HG03135 (cell line): ENCODE results near the gene GCN1.

ENCODE experiments used
- ATAC-seq: cut with Tn5 transposase; IDR thresholded peaks from one replicate; pipeline ENCODE4 v1.9.1; 2021; ENCODE audit warnings: mild to moderate bottlenecking, moderate library complexity; ENCODE audit not compliant: unreplicated experiment

The GCN1 gene

DNA sequence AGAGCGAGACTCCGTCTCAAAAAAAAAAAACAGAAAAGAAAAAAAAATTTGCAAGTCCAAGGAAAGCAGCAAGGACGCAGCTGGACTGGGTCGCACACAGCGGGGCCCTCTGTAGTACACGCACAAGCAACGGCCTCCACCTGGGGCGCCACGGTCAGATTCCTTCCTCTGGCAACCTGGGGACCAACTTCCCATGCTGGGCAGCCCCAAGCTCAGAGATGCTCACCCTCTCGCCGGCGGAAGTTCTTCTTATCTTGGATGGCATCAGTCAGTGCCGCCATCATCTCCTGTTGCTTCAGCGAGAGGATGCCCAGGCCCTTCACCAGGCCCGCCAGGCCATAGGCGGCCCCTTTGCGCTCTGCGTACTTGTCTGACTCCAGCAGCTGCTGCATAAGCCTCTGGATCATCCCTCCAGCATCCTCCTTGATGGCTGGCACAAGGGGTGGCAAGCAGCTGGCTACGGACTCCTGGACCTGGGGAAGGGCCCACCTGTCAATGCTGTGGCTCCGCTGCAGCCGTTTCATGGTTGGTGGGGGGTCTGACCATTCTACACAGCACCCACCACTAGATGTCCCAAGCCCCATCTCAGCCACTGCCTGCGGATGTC lies 43.5 kb downstream of the GCN1 start:
- no peak for ATAC-seq

DNA sequence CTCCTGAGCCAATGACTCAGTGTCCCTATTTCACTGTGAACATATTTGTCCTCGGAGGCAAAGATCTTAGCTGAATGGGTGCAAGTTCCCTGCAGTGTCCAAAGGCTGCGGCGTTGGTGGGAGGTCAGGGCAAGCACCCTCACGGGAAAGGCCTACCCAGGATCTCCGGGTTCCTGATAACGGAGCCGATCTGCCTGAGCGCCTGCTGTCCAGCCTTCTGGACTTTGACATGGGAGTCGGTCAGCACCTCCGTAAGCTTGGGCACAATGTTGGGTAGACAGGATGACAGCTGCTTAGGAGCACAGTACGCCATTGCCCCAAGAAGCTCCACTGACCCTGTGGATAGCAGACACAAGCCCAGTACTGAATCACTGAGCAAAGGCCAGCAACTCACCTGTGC lies 46.5 kb downstream of the GCN1 start:
- ATAC-seq, result no peak

DNA sequence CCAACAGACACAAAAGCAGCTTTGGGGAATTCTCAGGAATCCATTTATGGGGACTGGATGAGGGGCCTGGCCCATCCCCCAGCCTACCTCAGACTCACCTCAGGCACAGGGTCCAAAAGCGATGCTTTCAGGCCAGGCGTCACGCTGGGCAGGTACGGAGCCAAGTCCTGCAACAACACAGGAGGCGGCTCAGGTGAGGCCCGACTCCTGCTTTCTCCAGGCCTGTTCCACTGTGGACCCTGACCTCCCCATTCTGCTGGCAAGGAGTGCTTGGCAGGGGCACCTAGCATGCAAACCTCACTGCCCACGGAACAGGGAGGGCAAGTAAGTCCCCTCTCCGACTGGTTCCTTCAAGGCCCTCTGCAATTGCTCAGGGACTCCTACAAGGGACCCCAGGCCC lies 49.4 kb downstream of the GCN1 start:
- ATAC-seq, result no peak

DNA sequence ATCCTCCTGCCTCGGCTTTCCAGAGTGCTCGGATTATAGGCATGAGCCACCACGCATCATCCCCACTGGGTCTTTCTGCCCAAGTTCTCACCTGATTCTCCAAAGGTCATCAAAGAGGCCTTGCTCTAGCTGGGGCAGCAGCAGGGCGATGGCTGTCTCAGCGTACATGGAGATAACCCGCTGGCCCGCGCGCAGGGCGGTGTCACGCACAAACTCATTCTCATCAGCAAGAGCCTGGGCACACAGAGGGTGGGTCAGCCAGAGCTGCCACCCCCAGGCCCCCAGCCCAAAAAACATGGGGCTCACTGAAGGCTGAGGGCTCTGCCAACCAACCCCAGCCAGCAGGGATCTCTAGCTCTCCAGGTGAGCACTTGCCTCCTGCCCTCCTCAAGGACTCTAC lies 50.3 kb downstream of the GCN1 start:
- no peak for ATAC-seq

DNA sequence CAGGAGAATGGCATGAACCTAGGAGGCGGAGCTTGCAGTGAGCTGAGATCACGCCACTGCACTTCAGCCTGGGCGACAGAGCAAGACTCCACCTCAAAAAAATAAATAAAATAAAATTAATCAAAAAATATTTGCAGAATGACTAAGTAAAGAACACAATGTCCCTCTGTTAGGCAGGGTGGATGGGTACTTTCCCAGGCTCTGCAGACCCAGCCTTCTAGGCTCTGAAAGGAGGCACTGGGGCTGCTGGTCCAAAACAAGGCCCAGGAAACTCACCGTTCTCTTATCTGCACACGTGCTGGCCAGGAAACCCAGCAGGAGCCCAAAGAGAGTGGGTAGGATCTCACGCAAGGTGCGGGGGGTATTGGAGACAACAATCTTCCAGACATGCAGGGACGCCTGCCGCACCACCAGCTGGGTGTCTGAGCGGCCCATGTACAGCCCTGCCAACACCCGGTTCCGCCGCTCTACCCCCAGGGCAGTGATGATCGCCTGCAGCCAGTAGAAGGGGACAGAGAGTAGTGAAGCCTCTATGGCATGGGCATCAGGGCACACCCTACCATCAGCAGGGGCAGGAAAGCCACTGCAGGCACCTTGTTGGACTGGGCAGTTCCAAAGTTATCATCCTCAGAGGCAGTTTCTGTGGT lies 52.2 kb downstream of the GCN1 start:
- ATAC-seq, result no peak

DNA sequence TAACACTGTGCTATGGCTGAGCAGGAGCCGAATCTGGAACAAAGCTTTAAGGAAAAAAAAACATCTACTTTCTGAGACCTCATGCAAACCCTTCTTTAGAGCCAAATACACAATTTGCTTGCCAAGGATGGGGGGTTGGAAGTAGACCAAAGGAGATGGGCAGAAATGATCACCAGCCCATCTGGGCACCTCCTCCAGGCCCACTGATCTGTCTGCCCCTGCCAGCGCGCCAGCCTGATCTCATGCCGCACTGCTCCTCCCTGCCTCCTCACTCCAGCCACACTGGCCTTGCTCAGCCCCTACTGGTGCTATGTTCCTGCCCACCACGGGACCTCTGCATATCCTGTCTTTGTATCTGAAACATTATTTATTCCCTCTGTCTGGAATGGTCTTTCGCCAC lies 53.2 kb downstream of the GCN1 start:
- ATAC-seq, result no peak

DNA sequence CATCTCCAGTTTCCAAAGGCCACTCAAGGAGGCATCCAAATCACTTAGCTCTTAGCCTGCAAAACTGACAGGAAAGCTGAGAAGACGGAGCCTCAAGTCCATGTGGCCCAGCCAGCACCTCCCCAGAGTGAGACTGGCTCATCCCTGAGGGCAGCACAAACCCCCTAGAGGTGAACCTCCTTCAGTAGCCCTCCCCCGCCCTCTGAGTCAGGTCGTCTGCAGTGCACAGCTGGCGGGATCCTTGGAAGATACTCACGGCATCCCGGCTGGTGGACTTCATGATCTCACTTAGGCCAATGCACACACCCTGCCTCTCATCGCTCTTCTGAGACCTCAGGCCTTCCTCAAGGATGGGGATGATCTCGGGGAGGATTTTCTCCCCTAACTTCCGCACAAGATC lies 53.9 kb downstream of the GCN1 start:
- ATAC-seq, result no peak

DNA sequence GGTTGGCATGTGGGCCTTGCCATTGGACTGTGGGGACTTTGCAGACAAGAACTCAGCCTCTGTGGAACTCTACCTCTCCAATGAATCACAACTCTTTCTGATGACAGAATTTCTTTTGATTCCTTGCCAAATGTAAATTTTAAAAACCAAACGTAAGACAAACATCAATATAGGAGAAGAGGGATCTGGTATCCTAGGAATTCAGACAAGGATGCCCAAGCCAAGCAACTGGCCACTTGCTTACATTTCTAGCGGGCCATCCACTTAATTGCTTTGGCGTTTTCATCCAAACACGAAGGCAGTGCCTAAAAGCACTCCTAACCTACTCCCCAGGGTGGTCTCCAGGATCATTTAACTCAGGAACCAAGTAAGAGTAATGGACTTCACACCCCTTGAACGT lies 54.6 kb downstream of the GCN1 start:
- no peak for ATAC-seq

DNA sequence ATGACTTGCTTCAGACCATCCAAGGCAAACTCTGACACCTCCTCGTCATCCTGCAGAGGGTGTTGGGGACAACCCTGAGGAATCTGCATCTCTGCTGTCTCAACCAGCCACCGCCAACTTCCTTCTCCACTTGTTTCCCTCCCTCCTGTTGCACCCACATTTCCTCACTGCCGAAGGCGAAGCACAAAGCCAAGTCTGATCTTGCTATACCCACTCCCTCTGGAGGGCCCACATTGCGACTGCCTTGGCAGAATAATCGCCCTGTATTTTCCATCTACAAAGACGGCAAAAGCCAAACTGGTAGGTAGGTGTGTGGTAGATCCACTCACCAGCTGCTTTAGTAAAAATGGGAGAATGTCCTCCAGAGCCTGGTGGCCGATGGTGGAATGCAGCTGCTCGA lies 56.1 kb downstream of the GCN1 start:
- no peak for ATAC-seq

DNA sequence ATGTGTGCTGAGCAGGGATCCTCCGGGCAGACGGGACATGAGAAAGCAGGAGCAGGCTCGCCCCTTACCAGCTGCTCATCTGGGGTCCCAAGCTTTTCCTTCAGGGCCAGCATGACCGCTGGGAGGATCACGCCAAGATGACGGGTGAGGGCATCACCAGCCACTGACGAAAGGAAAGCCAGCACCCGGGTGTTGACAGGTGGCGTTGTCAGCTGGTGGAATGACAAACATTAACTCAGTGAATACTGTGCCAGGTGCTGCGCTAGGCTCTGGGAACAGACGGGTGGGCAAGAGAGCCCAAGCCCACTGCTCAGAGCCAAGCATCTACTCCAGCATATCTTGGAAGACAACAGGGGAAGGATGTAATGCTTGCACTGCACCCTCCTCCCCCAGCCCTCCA lies 56.7 kb downstream of the GCN1 start:
- ATAC-seq, result no peak

DNA sequence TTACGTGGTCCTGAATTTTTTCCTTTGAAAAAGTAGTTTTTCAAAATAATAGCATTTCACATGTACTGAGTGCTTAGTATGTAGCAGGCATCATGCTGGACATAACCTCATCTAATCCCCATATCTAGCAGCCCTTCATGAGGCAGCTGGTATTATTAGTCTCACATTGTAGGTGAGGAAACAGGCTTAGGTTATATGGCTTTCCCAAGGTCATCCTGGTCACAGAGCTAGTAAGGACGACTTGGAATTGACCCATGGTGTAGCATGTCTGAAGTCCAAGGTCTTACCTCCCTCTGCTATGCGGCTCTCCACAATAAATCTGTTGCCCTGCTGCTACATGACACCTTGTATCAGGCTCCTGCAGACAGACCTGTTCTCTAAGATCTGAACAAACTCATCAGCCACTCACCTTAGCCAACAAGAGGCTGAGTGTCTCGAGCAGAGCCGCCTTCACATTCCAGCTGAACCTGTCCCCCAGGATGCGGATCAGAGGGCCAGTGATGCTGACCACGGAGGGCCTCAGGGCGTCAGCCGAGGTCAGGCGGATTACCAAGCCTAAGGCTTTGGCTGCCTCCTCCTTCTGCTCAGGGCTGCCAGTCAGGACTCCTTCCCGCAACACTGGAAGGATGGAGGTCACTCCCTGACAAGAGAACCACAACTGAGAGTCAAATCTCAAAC lies 58.3 kb downstream of the GCN1 start:
- no peak for ATAC-seq

DNA sequence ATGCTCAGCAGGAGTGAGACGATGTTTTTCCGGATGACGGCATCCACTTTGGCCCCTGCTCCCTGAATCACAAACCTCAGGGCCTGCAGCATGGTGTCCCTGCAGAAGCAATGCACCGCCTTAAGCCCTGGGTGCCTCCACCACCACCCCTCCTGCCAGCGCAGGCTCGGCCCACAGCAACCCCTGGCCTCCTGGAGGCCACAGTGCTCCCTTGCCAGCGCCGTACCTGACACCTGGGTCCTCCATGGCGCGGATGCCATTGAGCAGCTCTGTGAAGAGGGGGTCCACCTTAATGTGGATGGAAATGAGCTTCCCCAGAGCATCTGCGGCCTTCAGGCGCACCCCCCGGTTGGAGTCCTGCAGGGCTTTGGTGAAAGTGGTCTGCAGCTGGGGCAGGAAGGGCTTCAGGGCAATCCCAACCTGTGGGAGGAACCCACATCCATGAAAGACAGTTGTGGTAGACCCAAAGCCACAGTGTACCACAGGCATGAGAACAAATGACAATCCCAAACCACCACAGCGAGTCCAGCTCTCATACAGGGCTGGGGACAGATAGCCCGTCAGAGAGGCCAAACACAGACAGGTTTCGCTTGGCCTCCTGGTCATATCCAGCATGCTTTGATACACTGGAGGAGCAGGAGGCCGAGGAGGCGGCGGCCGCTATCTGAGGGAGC lies 60.1 kb downstream of the GCN1 start:
- ATAC-seq, result no peak

DNA sequence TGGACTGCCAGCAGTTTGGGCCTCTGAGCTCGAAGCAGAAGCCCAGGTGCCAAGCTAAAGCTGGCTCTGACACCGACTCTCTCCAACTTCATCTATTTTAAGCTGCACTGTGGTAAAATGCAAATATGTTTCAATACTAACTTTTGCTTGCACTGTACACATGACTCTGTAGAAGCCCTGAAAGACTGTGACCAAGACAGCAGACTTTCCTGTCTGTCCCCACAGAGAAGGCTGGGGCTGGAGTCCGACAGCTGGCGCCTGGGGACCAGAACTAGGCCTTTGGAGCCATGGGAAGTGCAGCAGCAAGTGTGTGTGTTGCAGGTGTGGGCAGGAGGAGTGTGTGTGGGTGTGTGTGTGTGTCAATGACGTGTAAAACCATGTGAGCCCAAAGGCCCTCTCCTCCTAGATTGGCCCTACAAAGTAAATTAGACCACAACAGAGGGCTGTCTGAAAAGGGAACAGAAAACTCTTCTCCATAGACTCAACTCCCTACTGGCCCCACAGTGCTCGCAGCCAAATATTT lies 61.6 kb downstream of the GCN1 start:
- peak; percentile 85 for ATAC-seq

DNA sequence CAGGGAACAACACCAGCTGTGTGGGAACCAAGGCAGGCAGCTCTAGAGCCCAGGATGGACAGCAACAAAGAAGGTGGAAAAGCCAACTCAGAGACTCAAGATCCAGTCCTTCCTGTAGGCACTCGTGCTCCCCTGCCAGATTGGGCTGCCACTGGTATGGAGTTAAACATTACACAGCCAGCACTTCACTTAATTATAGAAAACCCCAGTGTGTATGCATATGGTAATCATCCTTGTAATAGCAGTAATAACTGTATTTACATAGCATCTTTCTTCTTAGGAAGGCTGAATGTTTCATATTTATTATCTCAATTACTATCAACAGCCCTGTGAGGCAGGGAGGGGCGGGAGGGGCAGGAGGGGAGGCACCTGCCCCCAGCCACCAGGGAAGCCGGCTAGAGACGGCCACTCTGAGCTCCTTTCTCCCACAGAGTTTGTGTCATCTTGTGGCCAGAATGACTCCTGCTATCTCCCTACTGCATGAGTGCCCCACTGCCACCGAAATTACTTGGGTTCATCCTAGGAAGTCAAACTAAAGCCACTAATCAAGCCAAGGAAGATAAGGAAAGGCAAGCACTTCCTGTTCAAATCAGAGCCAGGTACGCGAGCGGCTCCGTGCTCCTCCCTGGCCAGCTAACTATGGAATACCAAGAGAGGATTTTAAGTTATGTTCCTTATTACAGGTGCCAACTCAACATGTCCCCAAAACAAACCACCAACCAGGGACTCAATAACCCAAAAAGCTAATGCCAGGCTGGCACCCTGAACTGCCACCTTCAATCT lies 62.3 kb downstream of the GCN1 start:
- ATAC-seq, result no peak

DNA sequence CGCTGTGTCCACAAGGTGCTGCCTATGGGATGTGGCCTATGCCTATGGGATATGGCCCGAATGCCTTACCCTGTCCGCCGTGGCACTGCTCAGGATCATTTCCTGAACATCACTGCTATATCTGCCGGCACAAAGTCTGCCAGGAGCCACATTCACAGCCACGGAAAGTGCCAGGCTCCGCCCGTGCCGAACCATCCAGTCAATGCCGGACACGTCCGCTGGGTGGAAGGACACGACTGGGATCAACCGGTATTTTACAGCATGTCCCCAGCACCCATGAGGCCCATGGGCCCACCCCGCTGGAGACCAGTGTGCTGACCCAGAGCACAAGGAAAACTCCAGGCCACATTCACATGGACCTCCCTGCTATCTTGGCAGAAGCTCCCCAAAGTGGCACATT lies 63.4 kb downstream of the GCN1 start:
- no peak for ATAC-seq

DNA sequence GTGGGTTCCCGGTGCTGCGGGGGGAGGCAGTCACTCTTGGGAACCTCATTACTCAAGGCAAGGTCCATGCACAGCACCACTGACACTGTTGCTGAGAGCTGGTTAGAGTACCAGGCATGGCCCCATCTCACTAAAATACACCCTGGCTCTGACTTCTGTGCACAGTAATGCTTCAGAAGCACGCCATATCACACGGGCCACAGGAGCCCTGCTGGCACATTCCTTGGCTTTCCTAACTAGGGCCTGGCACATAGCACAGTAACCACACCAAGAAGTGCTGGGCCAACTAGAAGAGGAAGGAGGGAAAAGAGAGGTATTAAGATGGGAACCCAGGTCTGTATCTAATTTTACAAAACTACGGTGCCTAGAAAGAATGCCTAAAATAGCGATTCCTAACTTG lies 64.5 kb downstream of the GCN1 start:
- no peak for ATAC-seq

DNA sequence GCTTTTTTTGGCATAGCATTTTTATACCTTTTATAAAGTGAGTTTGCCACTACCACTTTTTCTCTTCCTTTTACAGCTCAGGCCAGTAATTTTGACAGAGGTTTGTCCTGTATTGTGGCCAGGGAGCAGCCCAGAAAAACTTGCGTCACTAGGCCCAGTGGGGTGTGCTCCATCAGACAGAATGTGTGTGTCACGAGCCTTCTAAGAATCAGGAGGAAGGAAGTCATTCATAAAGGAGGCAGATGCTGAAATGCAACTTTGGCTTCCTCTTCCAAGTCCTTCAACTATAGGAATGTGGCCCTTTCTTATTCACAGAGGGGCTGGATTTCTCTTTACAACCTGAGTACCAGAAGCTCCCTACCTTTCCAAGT lies 67.9 kb downstream of the GCN1 start:
- ATAC-seq, result no peak

DNA sequence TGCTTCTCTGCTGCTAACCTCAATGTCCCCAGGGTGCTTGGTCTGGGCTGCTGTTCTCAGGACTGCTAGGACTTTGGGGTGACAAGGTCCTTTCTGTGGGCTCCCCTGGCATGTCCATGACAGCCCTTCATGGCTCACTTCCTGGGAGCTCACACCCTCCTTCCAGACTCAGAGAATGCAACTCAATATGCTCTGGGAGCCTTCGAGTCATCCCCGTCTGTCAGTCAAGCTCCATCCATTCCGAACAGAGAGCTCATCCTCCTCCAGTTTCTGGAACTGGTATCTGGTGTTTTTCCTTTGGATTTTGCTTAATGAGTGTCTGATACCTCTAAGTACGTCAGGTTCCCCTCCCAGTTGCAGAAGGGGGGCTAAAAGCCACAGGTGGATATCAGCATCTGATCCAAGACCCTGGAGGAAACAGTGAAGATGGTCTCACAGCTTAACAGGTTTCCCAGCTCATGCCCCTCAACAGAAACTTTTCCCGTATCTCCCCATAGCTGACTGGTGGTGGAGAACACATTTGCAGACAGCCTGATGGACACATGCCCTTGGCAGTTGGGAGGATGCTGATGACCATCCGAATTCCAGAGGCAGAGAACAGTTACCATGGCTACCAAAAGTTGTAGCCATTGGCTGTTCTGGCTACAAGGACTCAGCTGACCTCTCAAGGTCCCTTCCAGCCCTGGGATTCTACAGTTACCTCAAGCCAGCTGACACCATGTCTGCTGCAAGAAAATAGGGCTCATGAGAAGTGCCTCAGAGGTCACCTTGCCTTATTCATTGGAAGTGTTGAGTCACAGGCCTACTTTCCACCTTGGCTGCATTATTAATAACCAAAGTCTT lies 68.5 kb downstream of the GCN1 start:
- ATAC-seq, result no peak

DNA sequence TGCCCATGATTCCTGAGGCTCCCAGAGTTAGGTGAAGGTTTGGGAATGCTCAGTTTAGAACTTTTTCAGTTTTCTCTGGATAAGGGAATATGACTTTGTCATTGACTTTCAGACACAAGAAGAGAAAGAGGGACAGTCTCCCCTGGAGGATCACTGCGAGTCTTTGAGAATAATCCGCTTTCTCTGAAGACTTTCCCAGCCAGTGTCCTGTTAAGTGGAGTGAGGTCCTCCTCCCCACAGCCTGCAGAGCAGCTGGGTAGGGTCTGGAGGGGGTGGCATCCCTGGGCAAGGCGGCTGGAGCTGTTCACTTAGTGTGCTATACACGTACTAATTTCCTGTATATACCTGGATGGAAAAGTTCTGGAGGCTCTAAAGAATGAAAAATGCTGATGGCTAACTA lies 69.5 kb downstream of the GCN1 start:
- no peak for ATAC-seq

DNA sequence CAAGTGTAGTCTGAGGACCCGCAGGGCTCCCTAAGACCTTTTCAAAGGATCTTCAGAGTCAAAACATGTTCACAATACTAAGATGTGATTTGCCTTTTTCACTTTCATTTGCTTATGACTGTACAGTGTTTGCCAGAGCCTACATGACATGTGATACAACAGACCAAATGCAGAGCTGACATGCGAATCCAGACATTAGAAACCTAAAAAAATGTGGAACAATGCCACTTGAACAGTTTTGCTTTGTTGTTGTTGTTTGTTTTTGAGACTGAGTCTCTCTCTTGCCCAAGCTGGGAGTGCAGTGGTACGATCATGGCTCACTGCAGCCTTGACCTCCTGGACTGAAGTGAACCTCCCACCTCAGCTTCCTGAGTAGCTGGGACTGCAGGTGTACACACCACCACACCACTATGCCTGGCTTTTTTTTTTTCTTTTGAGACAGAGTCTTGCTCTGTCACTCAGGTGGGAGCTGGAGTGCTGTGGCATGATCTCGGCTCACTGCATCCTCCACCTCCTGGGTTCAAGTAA lies 72.7 kb downstream of the GCN1 start:
- ATAC-seq, result peak; percentile 34
